Measurements from ENCODE around the gene ACIN1. TPM values are rescaled to one million over a fixed set of nuclear protein-coding genes. Genes with fewer than 3 reads are reported as not detected.
"Not testable (repeated sequence)": the region's sequence is repeated elsewhere in the genome, so short reads cannot be mapped to it uniquely, and the experiment has no call there.

ACIN1 gene
- total RNA-seq, 1 donor from 2014 or later, result 137 TPM

GRCh38 chr14:23018107-23018506 lies 76.8 kb downstream of the ACIN1 start:
- no peak for TF ChIP-seq CTCF (IDR thresholded peaks at IDR 0.05)
- Mint-ChIP-seq H3K36me3 (ENCODE audit: low read depth) (peaks cover 2% of the 10 kb centered on the region), H3K27me3 (ENCODE audit: low read depth) (no peaks in the 10 kb centered on the region), H3K9me3 (ENCODE audit: low read depth) (no peaks in the 10 kb centered on the region), H3K27ac (ENCODE audit: unreplicated experiment) (no peak overlapping the region), H3K4me3 (ENCODE audit: unreplicated experiment) (no peak overlapping the region), H3K4me1 (ENCODE audit: low read depth) (no peaks in the 10 kb centered on the region)
- DNase-seq (ENCODE audit: low spot score), result no peak

GRCh38 chr14:23017091-23017490 lies 77.8 kb downstream of the ACIN1 start:
- Mint-ChIP-seq H3K27ac (ENCODE audit: unreplicated experiment) (no peak overlapping the region), H3K36me3 (ENCODE audit: low read depth) (peaks cover 2% of the 10 kb centered on the region)

GRCh38 chr14:23015618-23016017 lies 79.3 kb downstream of the ACIN1 start:
- Mint-ChIP-seq H3K27me3 (ENCODE audit: low read depth) (no peaks in the 10 kb centered on the region), H3K27ac (ENCODE audit: unreplicated experiment) (no peak overlapping the region), H3K4me3 (ENCODE audit: unreplicated experiment) (no peak overlapping the region), H3K4me1 (ENCODE audit: low read depth) (peaks cover 3% of the 10 kb centered on the region), H3K9me3 (ENCODE audit: low read depth) (no peaks in the 10 kb centered on the region), H3K36me3 (ENCODE audit: low read depth) (peaks cover 2% of the 10 kb centered on the region)
- no peak for DNase-seq (ENCODE audit: low spot score)
- TF ChIP-seq CTCF (IDR thresholded peaks at IDR 0.05), result no peak

More at GRCh38 chr14:23017091-23017490, 77.8 kb downstream of the ACIN1 start:
- H3K27me3 Mint-ChIP-seq (ENCODE audit: low read depth), result no peaks in the 10 kb centered on the region
- no peak for TF ChIP-seq CTCF (IDR thresholded peaks at IDR 0.05)
- DNase-seq (ENCODE audit: low spot score), result no peak
- H3K9me3 Mint-ChIP-seq (ENCODE audit: low read depth), result no peaks in the 10 kb centered on the region
- no peak overlapping the region for H3K4me3 Mint-ChIP-seq (ENCODE audit: unreplicated experiment)
- H3K4me1 Mint-ChIP-seq (ENCODE audit: low read depth), result no peaks in the 10 kb centered on the region

- H3K4me1 Mint-ChIP-seq (ENCODE audit: low read depth), result peaks cover 20% of the 10 kb centered on the region
- H3K4me3 Mint-ChIP-seq (ENCODE audit: unreplicated experiment); H3K9me3 Mint-ChIP-seq (ENCODE audit: low read depth); DNase-seq (ENCODE audit: low spot score); H3K27ac Mint-ChIP-seq (ENCODE audit: unreplicated experiment); H3K36me3 Mint-ChIP-seq (ENCODE audit: low read depth); H3K27me3 Mint-ChIP-seq (ENCODE audit: low read depth): not testable (repeated sequence)
These were observed 81.2 kb downstream of the ACIN1 start for GRCh38 chr14:23013749-23014054.

GRCh38 chr14:23013054-23013748 lies 81.7 kb downstream of the ACIN1 start:
- Mint-ChIP-seq H3K36me3 (ENCODE audit: low read depth) (peaks cover 2% of the 10 kb centered on the region), H3K4me1 (ENCODE audit: low read depth) (peaks cover 23% of the 10 kb centered on the region), H3K9me3 (ENCODE audit: low read depth) (no peaks in the 10 kb centered on the region), H3K4me3 (ENCODE audit: unreplicated experiment) (no peak overlapping the region), H3K27ac (ENCODE audit: unreplicated experiment) (no peak overlapping the region), H3K27me3 (ENCODE audit: low read depth) (no peaks in the 10 kb centered on the region)
- TF ChIP-seq CTCF (IDR thresholded peaks at IDR 0.05), result no peak
- DNase-seq (ENCODE audit: low spot score), result no peak
